Medulla oblongata (tissue), 1 donor: ENCODE measurements around the gene FAM13A.
"Not testable (repeated sequence)": the region's sequence is repeated elsewhere in the genome, so short reads cannot be mapped to it uniquely, and the experiment has no call there.

Experiments used
- DNase-seq: peaks from one replicate; pipeline ENCODE4 v3.0.0-alpha.2; 2015; ENCODE audit errors: extremely low spot score

Gene FAM13A

DNA sequence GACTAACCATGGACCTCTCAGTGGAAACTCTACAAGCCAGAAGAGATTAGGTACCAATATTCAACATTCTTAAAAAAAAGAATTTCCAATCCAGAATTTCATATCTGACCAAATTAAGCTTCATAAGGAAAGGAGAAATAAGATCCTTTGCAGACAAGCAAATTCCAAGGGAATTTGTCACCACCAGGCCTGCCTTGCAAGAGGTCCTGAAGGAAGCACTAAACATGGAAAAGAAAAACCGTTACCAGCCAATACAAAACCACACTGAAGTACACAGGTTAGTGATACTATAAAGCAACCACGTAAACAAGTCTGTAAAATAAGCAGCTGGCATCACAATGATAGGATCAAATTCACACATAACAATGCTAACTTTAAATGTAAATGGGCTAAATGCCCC is 156.6 kb downstream of the FAM13A start:
- DNase-seq, result no peak

DNA sequence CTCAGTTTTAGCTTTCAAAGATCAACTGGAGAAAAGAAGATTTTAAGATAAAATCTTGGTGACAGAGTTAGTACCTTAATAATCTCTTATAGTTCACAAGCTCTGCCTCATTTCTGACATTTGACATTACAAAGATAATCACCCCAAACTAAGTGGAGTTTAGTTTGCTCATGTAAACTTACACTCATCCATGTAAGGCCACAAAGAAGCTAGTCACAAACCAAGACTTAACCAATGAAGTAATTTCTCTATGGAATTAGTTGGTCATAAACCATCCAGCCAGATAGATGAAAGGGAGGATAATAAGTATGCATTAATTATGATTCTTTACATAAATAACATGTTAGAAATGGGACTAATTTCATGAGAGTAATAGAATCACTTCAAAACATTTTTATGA is 159.2 kb downstream of the FAM13A start:
- DNase-seq, result no peak

DNA sequence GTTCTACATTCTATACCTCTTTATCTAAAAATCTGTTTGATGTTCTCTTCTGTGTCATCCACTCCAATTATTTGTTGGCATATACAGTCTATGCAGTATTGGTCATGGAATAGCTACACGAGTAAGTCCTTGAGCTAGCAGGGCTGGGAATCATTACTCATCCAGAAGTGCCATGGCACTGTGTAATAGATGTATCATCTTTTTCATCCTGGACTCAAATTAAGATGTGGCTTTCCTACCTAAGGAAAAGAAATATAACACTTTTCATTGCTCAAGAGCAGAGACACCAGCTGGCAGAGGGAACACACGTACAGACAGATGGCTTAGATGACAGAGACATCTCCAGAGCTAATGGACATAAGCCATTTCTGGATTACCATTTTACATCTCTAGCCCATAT is 159.8 kb downstream of the FAM13A start:
- DNase-seq, result no peak

DNA sequence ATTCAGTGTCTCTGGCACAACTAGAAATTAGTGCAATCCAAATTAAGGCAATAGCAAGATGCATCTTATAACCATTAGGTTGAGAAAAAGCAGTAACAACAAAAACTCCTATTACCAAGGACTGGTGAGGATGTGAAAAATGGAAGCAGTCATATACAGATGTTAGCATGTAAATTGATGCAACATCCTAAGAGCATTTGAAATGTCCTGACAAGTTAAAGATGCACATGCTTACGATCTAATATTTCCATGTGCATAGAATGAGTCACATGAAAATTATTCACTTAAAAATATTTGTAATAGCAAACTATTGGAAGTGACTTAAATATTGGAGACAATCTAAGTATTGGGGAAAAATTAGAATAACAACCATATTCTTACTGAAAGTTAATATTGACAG is 163.0 kb downstream of the FAM13A start:
- DNase-seq, result no peak

DNA sequence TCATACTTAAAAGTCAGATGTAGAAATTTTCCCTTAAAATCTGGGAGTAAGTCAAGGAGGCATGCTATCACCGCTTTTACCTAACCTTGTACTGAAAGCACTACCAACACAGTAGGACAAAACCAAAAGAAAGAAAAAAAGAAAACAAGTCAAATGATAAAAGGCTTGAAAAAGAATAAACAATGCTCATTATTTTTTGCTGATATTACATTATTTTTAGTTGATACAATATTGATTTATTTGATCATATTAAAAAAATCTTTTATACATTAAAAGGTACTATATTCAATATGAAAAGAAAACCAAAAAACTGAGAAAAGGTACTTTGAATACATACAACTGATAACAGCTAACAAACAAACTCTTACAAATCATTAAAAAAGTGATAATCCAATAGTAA is 164.3 kb downstream of the FAM13A start:
- no peak for DNase-seq

DNA sequence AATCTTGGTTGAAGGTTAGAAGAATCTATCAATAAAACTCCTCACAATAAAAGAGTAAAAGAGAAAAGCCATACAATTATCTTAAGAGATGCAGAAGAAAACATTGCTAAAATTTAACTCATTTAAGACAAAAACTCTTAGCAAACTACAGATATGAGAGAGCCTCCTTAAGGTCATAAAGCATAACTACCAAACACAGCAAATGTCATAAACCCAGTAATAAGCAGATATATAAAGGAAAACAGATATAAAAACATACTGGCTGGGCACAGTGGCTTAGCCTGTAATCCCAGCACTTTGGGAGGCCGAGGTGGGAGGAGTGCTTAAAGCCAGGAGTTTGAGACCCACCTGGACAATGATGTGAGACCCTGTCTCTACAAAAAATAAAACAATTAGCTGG is 165.3 kb downstream of the FAM13A start:
- no peak for DNase-seq

DNA sequence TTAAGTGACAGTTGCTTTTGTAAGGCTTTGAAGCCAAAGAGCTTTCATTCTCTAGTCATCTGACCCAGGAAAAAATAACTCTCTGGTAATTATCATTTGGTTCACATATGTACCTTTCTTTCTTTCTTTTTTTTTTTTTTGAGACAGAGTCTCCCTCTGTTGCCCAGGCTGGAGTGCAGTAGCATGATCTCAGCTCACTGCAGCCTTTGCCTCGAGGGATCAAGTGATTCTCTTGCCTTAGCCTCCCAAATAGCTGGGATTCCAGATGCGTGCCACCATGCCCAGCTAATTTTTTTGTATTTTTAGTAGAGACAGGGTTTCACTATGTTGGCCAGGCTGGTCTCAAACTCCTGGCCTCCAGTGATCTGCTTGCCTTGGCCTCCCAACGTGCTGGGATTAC is 169.6 kb downstream of the FAM13A start:
- not testable (repeated sequence) for DNase-seq

DNA sequence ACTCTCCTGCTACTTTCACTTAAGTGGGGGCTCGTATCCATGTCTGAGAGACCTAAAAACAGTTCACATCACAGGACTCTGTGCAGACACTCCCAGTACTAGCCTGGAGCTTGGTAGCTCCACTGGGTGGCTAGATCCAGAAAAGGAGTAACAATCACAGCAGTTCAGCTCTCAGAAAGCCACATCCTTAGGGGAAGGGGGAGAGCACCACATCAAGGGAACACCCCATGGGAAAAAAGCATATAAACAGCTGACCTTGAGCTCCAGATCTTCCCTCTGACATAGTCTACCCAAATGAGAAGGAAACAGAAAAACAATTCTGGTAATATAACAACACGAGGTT is 175.8 kb downstream of the FAM13A start:
- no peak for DNase-seq

DNA sequence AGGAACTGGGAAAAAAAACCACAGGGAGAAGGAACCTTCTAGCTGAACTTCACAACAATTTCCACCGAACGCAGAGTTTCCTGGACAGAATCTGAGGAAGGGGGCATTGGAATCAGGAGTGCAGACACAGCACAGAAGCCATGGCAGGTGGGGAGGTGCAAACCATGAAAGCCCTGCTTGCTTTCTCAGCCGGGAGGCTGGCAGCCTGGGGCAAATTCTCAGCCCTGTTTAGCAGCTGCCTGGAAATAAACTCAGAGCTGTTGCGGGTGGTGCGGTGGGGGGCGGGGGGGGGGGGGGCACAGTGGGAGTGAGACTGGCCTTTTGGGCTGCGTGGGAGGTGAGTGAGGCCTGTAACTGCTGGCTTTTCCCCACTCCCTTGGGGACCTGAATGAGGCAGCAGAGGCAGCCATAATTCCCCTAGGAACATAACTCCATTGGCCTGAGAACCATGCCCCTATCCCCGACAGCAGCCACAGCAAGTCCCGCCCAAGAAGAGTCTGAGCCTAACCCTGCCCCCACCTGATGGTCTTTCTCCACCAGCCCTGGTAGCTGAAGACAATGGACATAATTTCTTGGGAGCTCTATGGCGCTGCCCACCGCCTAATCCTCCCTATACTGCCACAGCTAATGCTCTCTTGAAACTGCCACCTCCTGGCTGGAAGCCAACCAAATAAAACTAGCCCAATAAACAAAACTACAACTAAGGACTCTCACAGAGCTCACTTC is 176.3 kb downstream of the FAM13A start:
- no peak for DNase-seq

DNA sequence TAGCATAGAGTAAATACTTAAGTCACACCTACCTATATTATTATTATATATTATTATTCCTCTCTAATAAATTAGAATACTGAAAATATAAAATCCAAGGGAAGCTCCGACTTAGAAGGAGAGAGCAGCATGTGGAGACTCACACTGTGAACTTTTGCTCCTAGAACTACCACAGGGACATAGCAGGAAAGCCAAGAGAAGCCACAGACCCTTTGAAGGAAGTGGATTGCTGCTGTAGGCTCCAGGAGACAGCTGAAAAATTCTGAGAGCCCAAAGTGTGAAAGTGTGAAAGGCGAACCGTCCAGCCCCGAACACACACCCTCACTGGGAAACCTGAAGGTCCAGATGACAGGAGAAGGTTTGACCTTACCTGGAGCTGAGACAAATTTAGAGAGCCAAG is 177.0 kb downstream of the FAM13A start:
- no peak for DNase-seq

DNA sequence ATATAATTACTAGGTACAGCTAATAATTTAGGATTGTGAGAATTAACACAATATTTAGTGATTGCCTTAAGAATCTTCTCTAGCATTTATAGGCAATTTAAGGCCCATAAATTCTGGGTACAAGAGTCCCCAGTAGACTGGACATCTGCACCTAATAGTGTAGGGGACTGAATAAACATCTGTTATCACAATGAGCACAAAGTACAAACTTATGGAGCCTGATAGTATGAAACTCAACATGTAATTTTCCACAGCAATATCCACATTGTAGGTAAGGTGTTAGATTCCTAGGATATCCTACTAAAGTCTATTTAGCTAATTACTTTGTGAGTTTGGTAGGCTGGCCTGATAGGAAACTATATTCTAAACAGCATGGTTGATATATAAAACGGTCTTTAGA is 178.3 kb downstream of the FAM13A start:
- DNase-seq, result no peak

DNA sequence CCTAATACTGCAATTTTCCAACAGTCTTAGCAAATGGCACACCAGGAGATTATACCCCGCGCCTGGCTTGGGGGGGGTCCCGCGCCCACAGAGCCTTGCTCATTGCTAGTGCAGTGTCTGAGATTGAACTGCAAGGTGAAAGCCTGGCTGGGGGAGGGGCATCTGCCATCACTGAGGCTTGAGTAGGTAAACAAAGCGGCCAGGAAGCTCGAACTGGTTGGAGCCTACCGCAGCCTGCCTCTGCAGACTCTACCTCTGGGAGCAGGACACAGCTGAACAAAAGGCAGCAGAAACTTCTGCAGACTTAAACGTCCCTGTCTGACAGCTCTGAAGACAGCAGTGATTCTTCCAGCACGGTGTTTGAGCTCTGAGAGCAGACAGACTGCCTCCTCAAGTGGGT is 186.6 kb downstream of the FAM13A start:
- DNase-seq, result no peak

DNA sequence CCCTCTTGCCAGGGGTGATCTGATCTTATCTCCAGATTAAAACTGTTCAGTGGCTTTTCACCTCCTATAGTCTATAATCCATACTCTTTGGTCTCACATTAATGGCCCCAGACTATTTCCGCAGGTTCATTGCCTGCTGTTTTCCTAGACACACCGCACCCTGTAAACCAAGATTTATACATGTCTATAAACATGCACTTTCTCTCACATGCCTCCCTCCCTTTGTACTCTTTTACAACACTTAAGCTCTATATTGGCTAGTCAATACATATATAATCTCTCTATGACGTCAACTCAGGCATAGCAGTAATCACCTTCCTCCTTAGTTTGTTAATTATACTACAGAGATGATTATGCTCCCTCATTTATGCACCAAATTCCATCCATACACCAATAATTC is 188.5 kb downstream of the FAM13A start:
- no peak for DNase-seq

DNA sequence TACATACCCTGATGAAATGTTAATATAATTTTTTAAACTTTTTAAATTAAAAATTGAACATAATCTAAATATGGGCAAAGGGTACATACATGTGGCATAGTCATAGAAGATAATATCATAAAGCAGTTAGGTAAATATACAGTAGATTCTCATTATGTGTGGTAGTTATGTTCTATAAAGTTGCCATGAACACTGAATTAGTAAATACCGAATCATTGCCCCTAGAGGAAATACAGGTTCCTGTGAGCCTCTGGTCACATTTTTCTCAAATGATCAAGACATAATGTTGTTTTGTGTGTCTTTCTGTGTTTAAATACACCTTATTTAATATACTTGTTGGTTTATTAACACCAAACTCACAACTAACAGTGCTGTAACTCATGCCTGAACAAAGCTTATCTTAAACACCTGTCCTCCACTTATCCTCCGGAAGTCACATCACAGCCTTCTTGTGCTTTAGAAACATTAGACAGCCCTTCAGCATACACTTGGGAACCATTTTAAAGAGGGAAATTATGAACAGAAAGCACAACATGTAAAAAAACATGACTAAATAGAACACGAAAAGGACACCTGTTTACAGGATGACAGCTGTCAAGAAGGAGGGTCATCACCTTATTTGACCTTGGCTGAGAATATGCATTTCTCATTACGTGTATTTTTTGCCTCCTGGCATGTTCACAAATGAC is 190.0 kb downstream of the FAM13A start:
- DNase-seq, result no peak

DNA sequence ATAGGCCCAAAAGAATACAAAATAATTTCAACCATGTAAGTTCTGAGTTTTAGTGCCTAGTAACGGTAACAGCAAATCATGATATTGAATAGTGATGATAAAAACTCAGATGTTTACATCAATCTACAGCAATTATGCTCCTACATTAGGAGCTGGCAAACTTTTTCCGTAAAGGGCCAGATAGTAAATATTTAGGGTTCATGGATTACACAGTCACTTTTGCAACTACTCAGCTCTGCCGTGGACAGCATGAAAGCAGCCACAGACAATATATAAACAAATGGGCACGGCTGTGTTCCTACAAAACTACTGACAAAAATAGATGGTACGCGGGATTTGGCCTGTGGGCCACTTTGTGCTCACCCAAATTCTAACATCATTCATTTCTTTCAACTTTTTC is 191.5 kb downstream of the FAM13A start:
- DNase-seq, result no peak

DNA sequence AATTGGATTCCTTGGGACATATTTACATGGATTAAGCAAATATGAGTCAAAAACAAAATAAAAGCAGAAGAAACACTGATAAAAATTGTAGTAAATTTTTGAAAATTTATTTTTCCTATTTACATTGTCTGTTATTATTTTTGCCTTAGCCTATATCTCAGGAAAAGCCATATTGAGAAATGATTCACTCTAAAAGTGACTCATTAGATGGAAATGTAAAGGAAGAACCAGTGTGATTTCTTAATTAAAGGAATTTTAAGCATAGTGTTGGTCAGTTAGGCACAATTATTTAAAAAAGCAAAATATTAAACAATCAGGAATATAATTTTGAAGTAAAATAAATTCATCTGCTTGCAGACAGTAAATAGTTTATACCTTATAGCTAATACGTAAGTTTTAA is 191.9 kb downstream of the FAM13A start:
- no peak for DNase-seq

DNA sequence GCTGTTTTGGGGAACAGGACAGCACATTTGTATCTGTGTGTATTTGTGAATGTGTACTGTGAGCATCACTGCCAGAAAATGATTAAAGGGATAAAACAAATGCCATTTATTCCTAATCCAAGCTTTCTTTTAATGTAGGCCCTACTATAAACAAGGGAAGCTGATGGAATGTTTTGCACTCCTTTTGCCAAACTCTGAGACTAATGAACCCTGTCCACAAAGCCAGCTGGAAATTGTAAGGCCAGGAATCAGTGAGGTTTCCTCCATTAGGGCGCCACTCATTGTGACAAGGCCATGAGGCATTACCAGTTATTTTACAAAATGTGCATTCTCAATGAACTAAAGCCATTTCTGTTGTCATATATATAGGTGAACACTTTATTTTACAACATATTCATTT is 196.4 kb downstream of the FAM13A start:
- DNase-seq, result no peak

DNA sequence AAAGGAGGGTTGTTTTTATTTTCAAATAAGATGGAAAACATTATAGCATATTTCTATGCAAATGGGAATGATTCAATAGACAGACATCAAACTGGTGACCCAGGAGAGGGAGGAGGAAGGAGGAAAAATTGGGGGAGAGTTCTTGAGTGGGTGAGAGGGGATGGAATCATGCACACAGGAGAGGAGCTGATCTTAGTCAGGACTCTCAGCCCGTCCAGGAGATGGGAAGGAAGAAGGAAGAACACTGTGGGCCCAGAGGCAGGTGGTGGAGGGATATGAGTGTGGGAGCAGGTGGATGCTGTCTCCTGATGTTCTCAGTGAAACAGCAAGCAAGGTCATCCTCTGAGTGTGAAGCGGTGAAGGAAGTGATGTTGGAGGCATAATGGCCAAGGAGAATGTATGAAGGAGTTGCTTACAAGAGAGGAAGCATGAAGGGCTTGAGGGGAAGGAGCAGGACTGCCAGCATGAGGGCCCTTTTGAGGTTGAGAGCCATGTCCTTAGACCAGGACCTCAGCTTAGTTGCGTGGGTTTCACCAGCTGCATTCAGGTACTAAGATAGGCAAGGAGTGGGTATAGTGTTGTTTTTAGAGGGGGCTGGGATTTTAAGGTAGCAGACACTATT is 197.7 kb downstream of the FAM13A start:
- peak; percentile 18 for DNase-seq

DNA sequence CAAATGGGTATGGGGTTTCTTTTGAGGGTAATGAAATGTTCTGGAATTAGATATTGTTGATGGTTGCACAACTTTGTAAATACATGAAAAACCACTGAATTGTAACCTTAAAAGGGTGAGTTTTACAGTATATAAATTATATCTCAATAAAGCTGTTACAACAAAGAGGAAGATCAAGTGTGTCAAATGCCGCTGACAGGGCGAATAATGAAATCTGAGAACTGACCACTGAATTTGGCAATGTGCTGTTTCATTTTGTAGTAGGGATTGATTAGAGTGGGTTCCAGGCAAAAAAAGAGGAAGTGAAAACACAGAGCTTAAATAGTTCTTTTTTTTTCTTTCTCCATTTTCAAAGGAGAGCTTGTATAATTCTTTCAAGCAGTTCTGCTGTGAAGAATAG is 198.2 kb downstream of the FAM13A start:
- peak; percentile 83 for DNase-seq

DNA sequence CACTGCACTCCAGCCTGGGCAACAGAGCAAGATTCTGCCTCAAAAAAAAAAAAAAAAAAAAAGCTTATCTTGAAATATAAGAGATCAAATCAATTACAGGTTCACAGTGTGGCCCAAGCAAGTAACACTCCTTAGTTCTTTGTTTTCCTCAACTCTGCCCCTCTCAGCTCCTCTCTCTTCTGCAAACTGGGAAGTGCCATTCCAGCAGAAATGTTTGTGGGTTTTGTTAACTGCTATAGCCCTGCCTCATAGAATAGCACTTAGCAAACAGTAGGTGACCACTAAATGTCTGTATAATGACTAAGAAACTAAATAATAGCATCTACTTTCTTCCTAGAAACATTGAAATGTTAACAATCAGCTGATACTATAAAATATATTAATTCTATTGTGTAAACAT is 199.4 kb downstream of the FAM13A start:
- DNase-seq, result peak; percentile 27

DNA sequence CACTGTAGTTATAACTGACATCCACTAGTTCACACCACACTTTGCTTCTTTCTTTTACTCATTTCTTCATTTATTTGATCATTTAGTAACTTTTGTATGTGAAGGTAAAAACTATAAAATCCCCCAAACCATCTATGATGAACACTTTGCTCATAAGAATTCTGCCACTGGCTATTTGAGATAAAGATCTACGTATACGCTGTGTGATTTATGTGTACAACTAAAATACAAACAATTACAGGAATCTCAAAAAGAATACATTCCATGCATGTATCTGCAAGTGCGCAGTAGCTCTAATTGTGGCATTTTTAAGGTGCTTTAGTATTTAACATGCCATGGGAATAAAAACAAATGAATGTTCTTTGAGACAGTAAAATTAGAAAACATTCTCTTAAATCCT is 202.5 kb downstream of the FAM13A start:
- DNase-seq, result no peak

DNA sequence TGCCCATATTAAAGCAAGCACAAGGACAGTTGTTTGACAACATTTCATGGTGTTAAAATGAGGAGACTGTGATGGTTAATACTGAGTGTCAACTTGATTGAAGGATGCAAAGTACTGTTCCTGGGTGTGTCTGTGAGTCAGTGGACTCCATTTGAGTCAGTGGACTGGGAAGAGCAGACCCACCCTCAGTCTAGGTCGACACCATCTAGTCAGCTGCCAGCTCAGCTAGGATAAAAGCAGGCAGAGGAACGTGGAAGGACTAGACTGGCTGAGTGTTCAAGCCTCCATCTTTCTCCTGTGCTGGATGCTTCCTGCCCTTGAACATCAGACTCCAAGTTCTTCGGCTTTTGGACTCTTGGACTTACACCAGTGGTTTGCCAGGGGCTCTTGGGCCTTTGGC is 203.4 kb downstream of the FAM13A start:
- DNase-seq, result not testable (repeated sequence)

DNA sequence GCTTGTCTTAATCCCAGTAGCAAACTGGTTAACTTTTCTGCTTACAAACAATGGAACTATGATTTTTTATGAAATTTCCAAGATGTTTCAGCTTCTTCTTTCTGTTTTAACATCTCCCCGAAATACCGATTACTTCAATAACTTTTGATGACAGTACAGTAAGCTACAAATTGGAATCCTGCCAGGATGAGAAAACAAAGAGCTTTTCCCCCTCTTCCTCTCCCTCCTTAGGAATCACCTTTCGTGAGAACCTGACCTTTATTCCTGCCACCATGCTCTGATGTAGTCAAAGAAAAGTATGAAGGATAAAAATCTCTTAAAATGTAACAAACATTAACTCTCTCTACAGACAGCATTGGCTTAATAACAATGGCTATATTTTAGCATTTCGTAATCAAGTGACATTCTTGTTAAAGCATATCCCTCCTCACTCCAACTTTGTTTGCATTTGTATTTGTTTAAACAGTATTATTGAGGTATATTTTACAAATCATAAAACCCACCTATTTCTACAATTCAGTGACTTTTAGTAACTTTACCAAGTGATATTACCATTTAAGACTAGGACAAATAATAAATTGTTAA is 210.7 kb downstream of the FAM13A start:
- no peak for DNase-seq
